Prostate gland (tissue), 2 donors: Measurements from ENCODE around the gene DNAI4. TPM values are rescaled to one million over a fixed set of nuclear protein-coding genes. Genes with fewer than 3 reads are reported as not detected.

Experiments used
- DNase-seq: peaks from one replicate; pipeline ENCODE4 v3.0.0-alpha.2; 2019; ENCODE audit warnings: low spot score
- H3K27ac ChIP-seq, 2 donors: fragments of 200-600 bp; sonication (generic); 2 replicates each; pipeline ENCODE4 v1.5.1; 2017 to 2019
- H3K27me3 ChIP-seq: fragments of 200-600 bp; sonication (generic); replicated peaks from 2 replicates; pipeline ENCODE4 v1.5.1; 2019; ENCODE audit not compliant: insufficient read depth
- H3K36me3 ChIP-seq, 2 donors: fragments of 200-600 bp; sonication (generic); 1 replicate in 1 of 2; 2 replicates in 1 of 2; pipeline versions ENCODE4 v1.5.1 to v1.8.1; 2017 to 2019
- H3K4me1 ChIP-seq: fragments of 200-600 bp; sonication (generic); replicated peaks from 2 replicates; pipeline ENCODE4 v1.5.1; 2019
- H3K4me3 ChIP-seq, 2 donors: fragments of 200-600 bp; sonication (generic); 2 replicates each; pipeline ENCODE4 v1.5.1; 2017 to 2019
- H3K9me3 ChIP-seq: fragments of 200-600 bp; sonication (generic); 2 replicates; pipeline ENCODE4 v1.5.1; 2017
- POLR2A ChIP-seq: fragments of 450-650 bp; IDR thresholded peaks from one replicate; pipeline ENCODE4 v1.6.1; 2016; ENCODE audit warnings: antibody characterized with exemption, mild to moderate bottlenecking
- POLR2AphosphoS5 ChIP-seq: sonication (generic); formaldehyde crosslinking; IDR thresholded peaks from one replicate; pipeline ENCODE4 v1.6.1; 2017; ENCODE audit warnings: antibody characterized with exemption
- WGBS: methylation state at CpG from one replicate; pipeline ENCODE4 v1.1.5; 2018; 5-methylcytosine and 5-hydroxymethylcytosine counted together
- intact Hi-C: fragments of 100-400 bp; cut with DNase I; formaldehyde crosslinking; loops from one replicate; pipeline ENCODE4 v1.14.2; 2022
- total RNA-seq, 2 donors: library from RNA; depleted of rRNA; stranded (reverse); fragments of >200 nt; gene quantifications; one replicate each; pipeline ENCODE4 v1.1.0, GENCODE V29; 2016
- TF ChIP-seq, protein P1 (sequence below), 4 experiments: fragments of 200-600 bp in 2 of 4; fragments of 450-650 bp in 2 of 4; sonication (generic) in 2 of 4; IDR thresholded peaks; 1 replicate in 3 of 4; 2 replicates in 1 of 4; pipeline ENCODE4 v1.5.1; 2016 to 2019; ENCODE audit warnings: antibody characterized with exemption in 4 of 4, mild to moderate bottlenecking in 2 of 4, moderate library complexity in 2 of 4

The DNAI4 gene
- total RNA-seq, 2 donors from 2014 or later, result 8.0 to 8.5 TPM

DNA sequence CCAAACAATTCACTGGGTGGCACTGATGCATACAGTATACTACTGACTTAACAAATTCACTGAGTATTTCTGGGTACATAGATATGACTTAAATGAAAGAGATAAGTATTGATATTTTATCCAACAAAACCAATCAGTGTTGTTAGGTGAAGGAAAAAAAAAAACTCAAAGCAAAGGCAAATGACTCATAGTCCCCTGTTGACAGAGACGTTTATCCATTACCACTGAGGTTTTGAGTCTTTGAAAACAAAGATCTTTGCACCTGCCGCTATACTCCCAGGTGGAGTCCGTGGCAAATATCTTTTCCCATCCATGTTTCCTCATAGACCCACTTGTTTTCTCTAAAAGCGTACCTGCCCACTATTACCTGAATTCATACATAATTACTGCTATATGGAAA, 154.0 kb downstream of the DNAI4 start:
- no peak for DNase-seq
- Histone ChIP-seq H3K36me3 (no peaks in the 10 kb centered on the region), H3K9me3 (no peaks in the 10 kb centered on the region), H3K27ac (no peak overlapping the region), H3K4me1 (no peaks in the 10 kb centered on the region), H3K27me3 (no peaks in the 10 kb centered on the region), H3K4me3 (no peak overlapping the region)
- 90% methylated on average over 4 of the region's 4 CpGs for WGBS
- no peak for TF ChIP-seq POLR2AphosphoS5
- TF ChIP-seq POLR2A, result no peak
- TF ChIP-seq, protein P1, sequence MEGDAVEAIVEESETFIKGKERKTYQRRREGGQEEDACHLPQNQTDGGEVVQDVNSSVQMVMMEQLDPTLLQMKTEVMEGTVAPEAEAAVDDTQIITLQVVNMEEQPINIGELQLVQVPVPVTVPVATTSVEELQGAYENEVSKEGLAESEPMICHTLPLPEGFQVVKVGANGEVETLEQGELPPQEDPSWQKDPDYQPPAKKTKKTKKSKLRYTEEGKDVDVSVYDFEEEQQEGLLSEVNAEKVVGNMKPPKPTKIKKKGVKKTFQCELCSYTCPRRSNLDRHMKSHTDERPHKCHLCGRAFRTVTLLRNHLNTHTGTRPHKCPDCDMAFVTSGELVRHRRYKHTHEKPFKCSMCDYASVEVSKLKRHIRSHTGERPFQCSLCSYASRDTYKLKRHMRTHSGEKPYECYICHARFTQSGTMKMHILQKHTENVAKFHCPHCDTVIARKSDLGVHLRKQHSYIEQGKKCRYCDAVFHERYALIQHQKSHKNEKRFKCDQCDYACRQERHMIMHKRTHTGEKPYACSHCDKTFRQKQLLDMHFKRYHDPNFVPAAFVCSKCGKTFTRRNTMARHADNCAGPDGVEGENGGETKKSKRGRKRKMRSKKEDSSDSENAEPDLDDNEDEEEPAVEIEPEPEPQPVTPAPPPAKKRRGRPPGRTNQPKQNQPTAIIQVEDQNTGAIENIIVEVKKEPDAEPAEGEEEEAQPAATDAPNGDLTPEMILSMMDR (IDR thresholded peaks at IDR 0.05), result no peak
- intact Hi-C loops, result no loop called here

DNA sequence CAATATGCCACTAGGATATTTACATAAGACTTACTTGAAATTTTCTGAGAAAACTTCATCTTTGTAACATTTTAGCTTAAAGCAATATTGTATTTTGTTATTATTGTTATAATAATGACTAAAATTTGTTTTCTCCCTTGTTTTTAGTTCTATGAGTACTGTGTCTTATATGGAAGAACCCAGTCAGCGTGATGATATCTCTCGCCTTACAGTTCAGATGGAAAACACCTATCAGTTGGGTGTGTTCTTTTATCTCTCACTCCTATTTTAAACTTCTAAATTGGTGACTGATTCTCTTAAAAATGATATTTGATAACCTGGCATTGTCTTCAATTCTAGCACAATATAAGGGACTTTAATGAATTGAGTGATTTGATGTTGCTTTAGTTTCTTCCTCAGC, 154.4 kb downstream of the DNAI4 start:
- intact Hi-C loops, result no loop called here
- Histone ChIP-seq H3K27me3 (no peaks in the 10 kb centered on the region), H3K9me3 (no peaks in the 10 kb centered on the region), H3K4me3 (no peak overlapping the region), H3K4me1 (no peaks in the 10 kb centered on the region), H3K36me3 (no peaks in the 10 kb centered on the region), H3K27ac (no peak overlapping the region)
- TF ChIP-seq POLR2A (no peak), POLR2AphosphoS5 (no peak)
- TF ChIP-seq, protein P1 (IDR thresholded peaks at IDR 0.05), result no peak
- WGBS, result 94% methylated on average over 2 of the region's 2 CpGs
- no peak for DNase-seq

DNA sequence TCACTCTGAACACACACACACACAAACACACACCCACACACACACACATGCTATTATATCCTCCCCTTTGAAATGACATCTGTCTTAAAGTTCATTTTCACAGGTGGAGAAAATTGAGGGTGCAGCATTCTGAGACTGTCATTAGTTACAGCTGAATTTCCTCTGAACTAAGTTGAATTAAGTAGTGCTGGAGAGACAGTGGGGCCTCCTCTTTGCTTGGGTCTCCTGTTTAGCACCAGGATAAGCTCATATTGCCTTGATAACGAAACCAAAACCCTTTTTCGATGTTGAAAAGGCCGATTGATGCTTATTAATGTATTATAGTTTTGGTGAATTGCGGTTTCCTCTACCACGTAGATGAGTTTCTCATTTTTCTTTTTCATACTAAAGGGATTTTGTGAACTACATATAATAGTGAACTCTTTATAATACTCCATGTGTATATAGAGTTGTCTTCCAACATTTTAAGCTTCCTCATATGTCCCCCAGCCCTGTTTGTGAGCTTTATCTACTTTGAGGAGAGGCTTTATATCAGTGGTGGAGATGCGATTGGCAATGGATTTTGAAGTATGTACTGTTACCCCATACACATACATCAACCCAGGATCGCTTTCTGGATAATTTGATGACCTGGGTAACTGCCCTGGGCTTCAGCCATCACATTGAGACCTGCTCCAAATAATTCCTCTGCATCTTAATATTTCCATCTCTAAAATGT, 155.0 kb downstream of the DNAI4 start:
- no peak for DNase-seq
- no peak overlapping the region for H3K27ac ChIP-seq
- WGBS, result 88% methylated on average over 7 of the region's 7 CpGs
- no peaks in the 10 kb centered on the region for H3K27me3 ChIP-seq
- H3K4me3 ChIP-seq, result no peak overlapping the region
- H3K9me3 ChIP-seq, result no peaks in the 10 kb centered on the region
- no peaks in the 10 kb centered on the region for H3K36me3 ChIP-seq
- no peaks in the 10 kb centered on the region for H3K4me1 ChIP-seq
- intact Hi-C loops, result loop anchor here (5.0 kb wide), 1 partner anchor 228 kb away; no protein-coding TSS in a partner anchor
- TF ChIP-seq, protein P1 (IDR thresholded peaks at IDR 0.05), result no peak
- no peak for TF ChIP-seq POLR2A
- no peak for TF ChIP-seq POLR2AphosphoS5

DNA sequence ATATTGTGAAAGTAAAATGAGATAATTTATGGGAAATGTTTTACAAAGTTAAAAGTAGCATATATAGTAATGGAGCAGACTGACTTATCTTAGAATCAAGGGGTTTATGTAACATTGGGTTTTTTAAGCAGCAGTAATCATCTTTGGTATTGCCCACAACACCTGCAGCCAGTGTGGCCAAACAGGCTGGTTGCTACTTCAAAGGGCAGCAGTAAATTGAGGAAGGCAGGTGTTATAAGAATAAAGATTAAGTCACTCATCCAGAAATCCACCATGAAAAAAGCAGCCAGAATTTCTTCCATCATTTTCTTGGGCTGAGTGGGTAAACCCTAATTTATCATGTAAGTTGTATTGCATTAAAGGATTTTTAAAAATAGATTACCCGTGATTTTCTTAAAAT, 155.7 kb downstream of the DNAI4 start:
- 92% methylated on average over 1 of the region's 1 CpG for WGBS
- no peak for TF ChIP-seq POLR2A
- no peak for TF ChIP-seq POLR2AphosphoS5
- TF ChIP-seq, protein P1 (IDR thresholded peaks at IDR 0.05), result no peak
- H3K9me3 ChIP-seq, result no peaks in the 10 kb centered on the region
- intact Hi-C loops, result loop anchor here (5.0 kb wide), 1 partner anchor 228 kb away; no protein-coding TSS in a partner anchor
- no peaks in the 10 kb centered on the region for H3K27me3 ChIP-seq
- H3K36me3 ChIP-seq, result no peaks in the 10 kb centered on the region
- DNase-seq, result no peak
- H3K4me3 ChIP-seq, result no peak overlapping the region
- no peaks in the 10 kb centered on the region for H3K4me1 ChIP-seq
- no peak overlapping the region for H3K27ac ChIP-seq

DNA sequence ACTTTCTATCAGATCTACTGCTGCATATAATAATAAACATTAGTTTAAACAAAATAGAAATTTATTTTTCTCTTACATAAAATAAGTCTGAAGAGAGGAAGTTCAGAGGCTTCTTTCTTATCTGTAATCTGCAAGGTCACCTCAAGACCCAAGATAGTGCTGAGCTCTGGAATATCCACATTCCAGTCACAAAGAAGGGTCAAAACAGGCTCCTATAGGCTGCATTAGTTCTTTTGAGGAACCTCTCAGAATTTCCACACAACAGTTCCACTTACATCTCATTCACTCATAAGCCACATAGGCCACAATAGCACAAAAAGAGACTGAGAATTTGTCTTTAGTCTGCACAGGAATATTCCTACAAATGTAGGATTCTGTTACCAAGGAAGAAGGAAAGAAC, 157.0 kb downstream of the DNAI4 start:
- intact Hi-C loops, result loop anchor here (5.0 kb wide), 1 partner anchor 230 kb away; no protein-coding TSS in a partner anchor

More for the DNA sequence above, 157.0 kb downstream of the DNAI4 start:
- TF ChIP-seq POLR2A (no peak), POLR2AphosphoS5 (no peak)
- TF ChIP-seq, protein P1 (IDR thresholded peaks at IDR 0.05), result no peak
- Histone ChIP-seq H3K9me3 (no peaks in the 10 kb centered on the region), H3K4me3 (no peak overlapping the region), H3K27me3 (no peaks in the 10 kb centered on the region), H3K36me3 (no peaks in the 10 kb centered on the region), H3K27ac (no peak overlapping the region), H3K4me1 (no peaks in the 10 kb centered on the region)
- no peak for DNase-seq
